NK-92 (cell line): ENCODE results near the gene SLC18A2.
"Not testable (repeated sequence)": the region's sequence is repeated elsewhere in the genome, so short reads cannot be mapped to it uniquely, and the experiment has no call there.

Experiments used
- DNase-seq: peaks from one replicate; lab custom pipeline; 2025; ENCODE audit not compliant: unreplicated experiment; lab: John Stamatoyannopoulos, UW

SLC18A2 gene

GRCh38 chr10:117240621-117241529, at the start of gene SLC18A2:
Gene SLC18A2 (plus strand): TSS chr10:117241114. CDS start chr10:117241694, 580 bp downstream.
- no peak for DNase-seq

DNA sequence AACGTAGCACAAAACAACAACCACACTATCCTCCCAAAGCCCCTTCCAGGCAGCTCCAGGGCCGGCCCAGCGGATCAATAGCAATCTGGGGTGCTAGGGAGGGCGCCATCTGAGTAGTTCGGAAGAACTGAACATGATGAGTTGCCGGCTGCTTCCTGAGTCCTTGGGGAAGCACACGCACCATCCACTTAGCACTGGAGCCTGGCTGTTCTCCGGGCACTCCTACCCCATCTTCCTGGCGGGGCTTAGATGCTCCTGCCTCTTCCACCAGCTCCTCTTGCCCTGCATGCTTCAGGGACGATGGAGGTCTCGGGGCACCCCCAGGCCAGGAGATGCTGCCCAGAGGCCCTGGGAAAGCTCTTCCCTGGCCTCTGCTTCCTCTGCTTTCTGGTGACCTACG, 43.7 kb upstream of the SLC18A2 start, which contains the start of gene KCNK18:
Gene KCNK18 (plus strand): TSS at position 301 of the 400 bp plus-strand sequence. CDS start 0 bp downstream, at position 301.
- DNase-seq: no peak

GRCh38 chr10:117198088-117198487, 42.8 kb upstream of the SLC18A2 start:
- no peak for DNase-seq

GRCh38 chr10:117201826-117202225, 39.1 kb upstream of the SLC18A2 start:
- no peak for DNase-seq

DNA sequence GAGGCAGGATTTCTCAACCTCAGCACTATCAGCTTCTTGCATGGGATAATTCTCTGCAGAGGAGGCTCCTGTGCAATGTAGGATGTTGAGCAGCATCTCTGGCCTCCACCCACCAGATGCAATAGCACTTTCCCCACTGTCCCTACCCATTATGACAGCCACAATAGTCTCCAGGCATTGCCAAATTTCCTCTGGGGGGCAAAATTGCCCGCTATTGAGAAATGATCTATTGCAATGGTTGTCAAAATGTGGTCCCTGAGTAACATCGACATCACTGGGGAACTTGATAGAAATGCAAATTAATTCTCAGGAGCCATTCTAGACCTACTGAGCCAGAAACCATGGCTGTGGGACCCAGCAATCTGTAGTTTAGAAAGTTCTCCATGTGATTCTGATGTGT, 36.6 kb upstream of the SLC18A2 start:
- DNase-seq: no peak

DNA sequence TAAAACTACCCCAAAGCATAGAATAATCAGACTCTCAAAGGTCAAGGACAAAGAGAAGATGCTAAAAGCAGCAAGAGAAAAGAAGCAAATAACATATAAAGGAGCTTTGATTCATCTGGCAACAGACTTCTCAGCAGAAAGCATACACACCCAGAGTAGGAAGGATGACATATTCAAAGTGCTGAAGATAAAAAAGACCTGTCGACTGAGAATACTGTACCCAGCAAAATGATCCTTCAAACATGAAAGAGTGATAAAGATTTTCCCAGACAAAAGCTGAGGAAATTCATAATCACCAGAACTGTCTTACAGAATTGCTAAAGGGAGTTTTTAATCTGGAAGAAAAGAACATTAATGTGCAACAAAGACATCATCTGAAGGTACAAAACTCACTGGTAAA, 28.7 kb upstream of the SLC18A2 start:
- no peak for DNase-seq

DNA sequence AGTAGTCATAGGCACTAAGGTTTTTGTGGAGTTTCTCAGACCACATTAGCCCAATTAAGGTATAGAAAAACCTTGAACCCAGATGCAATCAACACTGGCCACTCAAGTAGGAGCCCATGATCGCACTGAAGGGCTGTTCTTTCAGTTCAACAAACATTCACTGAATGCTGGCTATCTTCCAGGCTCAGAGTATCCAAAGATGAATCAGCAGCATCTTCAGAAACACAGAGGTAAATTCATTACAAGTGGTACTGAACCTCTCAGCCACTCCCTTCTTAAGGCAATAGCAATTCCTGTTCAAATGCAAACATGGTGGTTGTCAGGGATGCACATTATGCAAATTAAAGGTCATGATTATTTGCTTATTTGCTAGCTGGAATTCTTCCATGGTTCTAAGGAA, 26.5 kb upstream of the SLC18A2 start:
- no peak for DNase-seq

DNA sequence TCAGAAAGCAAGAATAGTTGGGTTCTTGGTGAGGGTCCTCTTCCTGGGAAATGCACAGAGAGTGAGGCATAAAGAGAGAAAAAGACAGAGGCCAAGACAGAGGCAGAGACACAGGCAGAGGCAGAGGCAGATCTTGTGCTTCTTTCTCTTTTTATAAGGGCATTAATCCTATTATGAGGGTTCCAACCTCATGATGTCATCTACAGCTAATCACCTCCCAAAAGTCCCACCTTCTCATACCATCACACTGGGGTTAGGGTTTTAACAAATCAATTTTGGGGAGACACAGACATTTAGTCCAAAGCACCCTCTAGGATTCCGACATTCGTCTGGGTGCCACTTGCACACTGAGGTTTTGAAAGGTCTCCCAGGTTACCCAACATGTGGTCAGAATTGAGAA, 25.8 kb upstream of the SLC18A2 start:
- no peak for DNase-seq

- DNase-seq: no peak
These were observed 24.9 kb upstream of the SLC18A2 start for GRCh38 chr10:117216028-117216427.

DNA sequence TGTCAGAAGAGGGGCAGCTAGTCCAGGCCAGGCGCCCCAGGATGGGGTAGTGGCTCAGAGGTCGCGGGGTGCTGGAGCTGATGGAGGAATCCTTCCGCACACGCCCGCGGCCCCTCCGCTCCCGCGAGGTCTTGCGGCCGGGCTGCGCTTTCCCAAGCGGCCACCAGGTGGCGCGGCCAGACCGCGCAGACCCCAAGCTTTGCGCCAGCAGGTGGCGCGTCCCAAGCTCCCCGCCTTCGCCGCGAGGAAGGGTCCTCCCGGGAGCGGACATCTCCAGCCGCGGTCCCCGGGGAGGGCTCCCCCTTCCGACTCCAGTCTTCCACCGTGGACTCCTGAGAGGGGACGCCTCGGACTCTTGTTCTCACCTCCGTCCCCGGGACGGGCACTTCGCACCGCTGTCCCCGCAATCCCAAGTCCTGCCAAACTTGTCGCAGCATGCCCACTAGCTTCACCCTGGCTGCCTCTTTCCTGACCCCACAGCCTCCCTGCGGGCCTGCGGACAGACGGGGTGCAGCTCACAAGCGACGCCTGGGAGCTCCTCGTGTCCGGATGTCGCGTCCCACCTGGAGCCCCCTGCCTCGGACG, 24.2 kb upstream of the SLC18A2 start:
- no peak for DNase-seq

DNA sequence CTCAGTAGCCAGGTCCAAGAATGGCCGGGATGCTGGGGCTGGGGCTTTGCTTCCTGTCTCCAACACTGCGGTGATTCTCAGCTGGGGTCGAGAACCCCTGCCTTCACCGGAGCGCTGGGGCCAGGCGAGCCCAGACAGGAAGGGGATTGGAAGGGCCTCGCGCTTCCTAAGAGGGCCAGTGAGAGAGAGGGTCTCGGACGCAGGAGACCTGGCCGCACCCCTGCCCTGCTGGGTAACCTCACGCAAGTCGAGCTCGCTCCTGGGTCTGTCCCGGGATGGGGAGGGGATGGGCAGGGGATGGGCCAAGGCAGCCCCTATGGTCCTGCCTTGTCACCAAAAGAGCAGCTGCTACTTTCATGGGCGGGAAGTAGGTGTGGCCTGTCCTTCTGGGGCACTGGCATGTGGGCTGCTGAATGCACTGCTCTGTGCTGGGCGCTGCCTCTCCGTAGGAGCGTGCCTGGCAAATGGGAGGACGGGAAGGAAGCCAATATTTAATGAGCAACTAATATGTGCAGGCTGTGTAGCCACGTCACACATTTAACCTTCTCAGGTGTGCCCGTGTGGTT, 23.6 kb upstream of the SLC18A2 start:
- no peak for DNase-seq

- no peak for DNase-seq
These were observed 22.3 kb upstream of the SLC18A2 start for GRCh38 chr10:117218654-117219053.

GRCh38 chr10:117221156-117221711, 19.7 kb upstream of the SLC18A2 start:
- no peak for DNase-seq

GRCh38 chr10:117222552-117222951, 18.4 kb upstream of the SLC18A2 start:
- DNase-seq: no peak

GRCh38 chr10:117222976-117223692, 17.8 kb upstream of the SLC18A2 start:
- no peak for DNase-seq

DNA sequence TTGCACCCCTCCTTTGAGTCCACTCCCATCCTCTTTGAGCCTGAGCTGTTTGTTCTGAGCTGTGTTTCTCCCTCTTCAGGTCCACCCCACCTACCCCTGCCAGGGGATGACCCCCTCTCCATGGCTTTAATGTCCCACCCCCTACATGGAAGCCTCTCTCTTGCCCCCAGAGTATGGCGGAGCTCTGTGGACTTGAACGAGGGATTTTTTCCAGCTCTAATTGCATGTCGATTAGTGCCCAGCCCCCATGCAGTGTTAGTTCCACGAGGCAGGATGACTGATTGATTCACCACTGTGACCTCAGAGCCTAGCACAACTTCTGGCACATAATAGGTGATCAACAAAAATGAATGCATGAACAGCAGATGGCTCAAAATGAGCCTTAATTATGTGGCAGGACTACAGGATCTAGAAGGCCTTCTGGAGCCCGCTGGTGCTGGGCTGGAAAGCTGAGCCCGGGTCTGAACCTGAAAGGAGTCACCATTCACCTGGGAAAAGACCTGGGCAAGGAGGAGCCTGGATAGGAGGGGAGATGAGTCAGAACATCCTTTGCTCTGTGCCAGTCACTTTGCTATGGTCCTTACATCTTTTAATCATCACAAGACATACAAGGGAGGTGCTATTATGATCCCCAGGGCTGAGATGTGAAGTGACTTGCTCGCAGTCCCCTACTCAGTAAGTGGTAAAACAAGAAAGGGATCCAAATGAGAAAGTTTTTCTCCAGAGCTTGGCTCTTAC, 17.1 kb upstream of the SLC18A2 start:
- no peak for DNase-seq

DNA sequence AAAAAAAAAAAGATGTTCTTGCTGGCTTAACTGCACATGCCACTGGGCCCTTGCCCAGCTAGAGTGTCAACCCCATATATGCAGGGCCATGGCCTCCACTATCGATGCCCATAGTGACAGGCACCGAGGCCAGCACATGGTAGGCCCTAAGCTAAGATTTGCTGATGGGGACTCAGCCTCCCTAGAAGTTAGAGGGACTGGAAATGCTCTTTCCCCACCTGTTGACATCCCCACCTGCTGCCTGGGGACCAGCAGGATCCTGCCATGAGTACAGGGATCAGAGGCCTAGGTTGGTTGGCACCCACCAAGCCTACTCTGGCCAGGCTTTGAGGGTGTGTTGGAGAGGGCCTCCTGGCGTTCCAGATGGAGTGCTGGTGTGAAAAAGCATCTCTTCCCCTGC, 16.0 kb upstream of the SLC18A2 start:
- no peak for DNase-seq

DNA sequence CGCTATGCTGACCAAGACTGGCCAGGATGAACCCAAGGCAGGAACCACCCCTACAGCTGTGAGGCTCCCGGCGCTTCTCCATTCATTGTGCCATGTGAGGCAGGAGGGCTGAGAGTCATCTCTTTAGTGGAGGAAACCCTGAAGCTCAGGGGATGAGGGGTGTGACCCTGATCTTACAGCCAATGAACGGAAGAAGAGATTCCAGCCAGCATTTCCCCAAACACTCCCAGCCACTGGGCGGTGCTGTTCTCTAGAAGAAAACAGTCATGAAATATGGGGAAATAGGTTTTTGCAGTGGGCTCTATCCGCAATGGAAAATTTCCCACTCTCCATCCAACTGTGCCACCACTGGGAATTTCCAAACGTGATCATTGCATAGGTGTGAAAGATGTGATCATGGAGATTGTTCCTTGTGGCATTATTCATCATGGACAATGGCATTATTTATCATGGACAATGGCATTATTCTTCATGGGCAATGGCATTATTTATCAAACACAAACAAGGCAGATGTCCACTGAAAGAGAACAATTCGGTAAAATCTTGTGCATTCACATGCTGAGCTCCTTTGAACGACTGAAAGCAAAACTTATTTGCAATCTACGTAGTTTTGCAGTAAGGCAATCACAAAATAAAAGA, 14.0 kb upstream of the SLC18A2 start:
- DNase-seq: no peak

GRCh38 chr10:117228210-117228609, 12.7 kb upstream of the SLC18A2 start:
- no peak for DNase-seq

GRCh38 chr10:117230107-117230506, 10.8 kb upstream of the SLC18A2 start:
- DNase-seq: not testable (repeated sequence)
